ENCODE measurements around the gene KCNMA1. TPM values are rescaled to one million over a fixed set of nuclear protein-coding genes. Genes with fewer than 3 reads are reported as not detected.

The KCNMA1 gene
- total RNA-seq, 2 donors from 2014 or later = 23.2 to 44.5 TPM

DNA sequence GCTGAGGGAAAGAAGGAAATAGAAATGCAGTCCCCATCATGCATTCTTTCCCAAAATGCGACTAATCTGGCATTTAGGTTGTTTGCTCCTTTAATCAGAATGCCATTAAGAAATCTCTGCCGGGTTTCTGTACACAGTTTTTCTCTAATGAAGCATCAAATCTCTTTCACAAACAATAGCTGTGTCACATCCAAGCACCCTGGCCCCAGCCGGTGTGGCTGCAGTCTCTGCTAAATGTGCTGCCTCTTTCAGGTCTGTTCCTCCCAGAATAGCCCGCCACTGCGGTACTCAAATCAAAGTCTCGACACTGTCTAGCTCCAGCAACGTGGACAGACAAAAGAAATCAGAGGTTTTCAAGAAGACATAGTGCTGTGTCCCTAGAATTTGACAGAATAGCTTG lies 343.8 kb downstream of the KCNMA1 start:
- no peaks in the 10 kb centered on the region for H3K9me3 ChIP-seq
- DNase-seq = no peak
- no peak overlapping the region for H3K4me3 ChIP-seq
- no peaks in the 10 kb centered on the region for H3K36me3 ChIP-seq
- H3K9ac ChIP-seq (ENCODE audit: low read depth in 2 of 2, low read length in 2 of 2) = no peak overlapping the region
- H3K4me1 ChIP-seq = no peaks in the 10 kb centered on the region
- no peak overlapping the region for H3K27ac ChIP-seq
- no peaks in the 10 kb centered on the region for H3K27me3 ChIP-seq
- intact Hi-C loops (cut with DNase I) = no loop called here
- TF ChIP-seq, protein P1, sequence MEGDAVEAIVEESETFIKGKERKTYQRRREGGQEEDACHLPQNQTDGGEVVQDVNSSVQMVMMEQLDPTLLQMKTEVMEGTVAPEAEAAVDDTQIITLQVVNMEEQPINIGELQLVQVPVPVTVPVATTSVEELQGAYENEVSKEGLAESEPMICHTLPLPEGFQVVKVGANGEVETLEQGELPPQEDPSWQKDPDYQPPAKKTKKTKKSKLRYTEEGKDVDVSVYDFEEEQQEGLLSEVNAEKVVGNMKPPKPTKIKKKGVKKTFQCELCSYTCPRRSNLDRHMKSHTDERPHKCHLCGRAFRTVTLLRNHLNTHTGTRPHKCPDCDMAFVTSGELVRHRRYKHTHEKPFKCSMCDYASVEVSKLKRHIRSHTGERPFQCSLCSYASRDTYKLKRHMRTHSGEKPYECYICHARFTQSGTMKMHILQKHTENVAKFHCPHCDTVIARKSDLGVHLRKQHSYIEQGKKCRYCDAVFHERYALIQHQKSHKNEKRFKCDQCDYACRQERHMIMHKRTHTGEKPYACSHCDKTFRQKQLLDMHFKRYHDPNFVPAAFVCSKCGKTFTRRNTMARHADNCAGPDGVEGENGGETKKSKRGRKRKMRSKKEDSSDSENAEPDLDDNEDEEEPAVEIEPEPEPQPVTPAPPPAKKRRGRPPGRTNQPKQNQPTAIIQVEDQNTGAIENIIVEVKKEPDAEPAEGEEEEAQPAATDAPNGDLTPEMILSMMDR (IDR thresholded peaks at IDR 0.05) = no peak

DNA sequence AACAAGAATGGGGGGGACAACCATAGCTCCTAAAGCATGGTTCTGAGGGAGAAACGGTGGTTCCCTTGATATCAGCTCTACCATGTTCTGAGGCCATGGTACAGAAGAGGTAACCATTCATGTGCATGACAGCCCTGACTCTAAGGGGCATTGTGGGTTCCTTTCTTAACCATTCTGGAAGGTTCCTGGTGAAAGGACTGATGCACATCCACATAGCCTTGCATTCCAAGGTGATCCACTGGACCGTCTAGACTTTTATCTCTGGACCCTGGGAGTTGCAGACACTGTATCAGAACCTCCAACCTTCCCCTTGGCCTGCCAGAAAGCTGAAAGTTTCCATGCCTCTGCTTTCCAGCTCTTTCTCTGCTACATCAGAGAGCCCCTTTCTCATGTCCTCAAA lies 344.3 kb downstream of the KCNMA1 start:
- H3K27ac ChIP-seq = no peak overlapping the region

DNA sequence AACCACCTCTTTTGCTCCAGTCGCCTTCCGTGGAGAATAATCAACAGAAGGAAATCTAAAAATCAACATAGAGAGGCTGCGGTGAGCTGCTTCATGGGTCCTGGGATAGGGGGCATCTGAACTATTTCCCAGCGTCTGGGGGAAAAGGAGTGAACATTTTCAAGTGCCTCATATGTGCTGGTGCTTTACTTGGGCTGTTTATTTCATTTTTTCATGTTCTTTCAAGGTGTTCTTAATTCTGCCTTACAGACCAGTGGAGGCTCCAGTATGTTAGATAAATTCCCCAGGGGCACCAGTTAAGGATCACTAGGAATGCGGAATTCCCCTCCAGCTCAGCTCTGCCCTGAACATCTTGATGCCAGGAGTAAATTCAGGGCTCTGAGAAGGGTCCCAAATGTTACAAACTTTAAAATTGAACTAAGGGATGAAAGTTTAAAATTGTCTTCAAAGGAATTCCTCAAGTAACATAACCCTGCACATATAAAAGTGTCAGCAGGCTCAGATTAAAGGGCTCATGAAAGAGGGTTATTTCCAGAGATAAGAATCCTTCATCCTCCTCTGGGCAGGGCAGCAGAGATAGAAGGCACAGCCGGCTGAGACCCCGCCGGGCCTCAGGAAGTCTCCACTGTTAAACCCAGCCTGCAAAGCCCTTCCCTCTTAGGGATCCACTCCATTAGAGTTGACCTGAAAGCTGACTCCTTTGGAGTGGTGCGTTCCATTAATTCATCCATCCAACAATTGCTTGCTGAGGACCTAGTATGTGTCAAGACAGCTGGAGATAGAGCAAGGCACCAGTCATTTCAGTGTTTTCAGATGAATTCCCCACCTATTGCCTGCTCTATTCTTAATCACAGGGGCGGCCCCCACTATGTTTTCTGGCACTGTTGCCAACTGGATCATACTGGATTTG lies 345.8 kb downstream of the KCNMA1 start:
- no peak overlapping the region for H3K9ac ChIP-seq (ENCODE audit: low read depth in 2 of 2, low read length in 2 of 2)

More for the DNA sequence above, 344.3 kb downstream of the KCNMA1 start:
- H3K4me1 ChIP-seq = no peaks in the 10 kb centered on the region
- H3K27me3 ChIP-seq = no peaks in the 10 kb centered on the region
- no peak overlapping the region for H3K4me3 ChIP-seq
- no peak overlapping the region for H3K9ac ChIP-seq (ENCODE audit: low read depth in 2 of 2, low read length in 2 of 2)
- intact Hi-C loops (cut with DNase I) = no loop called here
- DNase-seq = no peak
- H3K36me3 ChIP-seq = no peaks in the 10 kb centered on the region
- TF ChIP-seq, protein P1 (IDR thresholded peaks at IDR 0.05) = no peak
- no peaks in the 10 kb centered on the region for H3K9me3 ChIP-seq

DNA sequence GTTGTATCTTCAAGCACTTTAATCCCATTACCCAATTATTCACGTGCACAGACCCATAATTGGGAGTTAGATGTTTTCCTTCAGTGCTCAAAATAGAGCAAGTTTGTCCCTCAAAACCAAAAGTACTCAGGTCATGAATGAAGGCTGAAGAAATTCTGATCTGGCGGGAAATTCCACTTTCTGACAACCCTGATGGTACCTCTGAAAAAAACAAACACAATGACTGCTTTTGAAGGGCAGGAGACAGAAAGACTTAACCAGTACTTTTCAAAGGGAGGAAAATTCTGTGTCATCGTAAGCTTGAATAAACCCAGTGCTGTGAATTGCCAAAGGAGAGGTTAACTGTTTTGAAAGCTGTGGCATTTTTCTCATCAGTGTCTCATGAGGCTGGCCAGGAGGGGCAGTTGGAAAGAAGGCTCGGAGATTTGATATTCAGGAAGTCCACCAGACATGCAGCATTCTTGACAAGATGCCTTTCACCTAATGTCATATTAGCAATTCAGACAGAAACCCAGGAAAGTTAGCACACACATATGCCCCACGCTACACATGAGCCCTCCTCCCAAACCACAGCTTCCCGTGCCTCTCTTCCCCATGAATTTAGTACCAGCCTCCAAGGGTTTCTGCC lies 347.0 kb downstream of the KCNMA1 start:
- DNase-seq = no peak
- intact Hi-C loops (cut with DNase I) = no loop called here
- H3K27me3 ChIP-seq = no peaks in the 10 kb centered on the region
- no peak overlapping the region for H3K4me3 ChIP-seq
- no peaks in the 10 kb centered on the region for H3K36me3 ChIP-seq
- no peak overlapping the region for H3K9ac ChIP-seq (ENCODE audit: low read depth in 2 of 2, low read length in 2 of 2)
- no peaks in the 10 kb centered on the region for H3K4me1 ChIP-seq
- TF ChIP-seq, protein P1 (IDR thresholded peaks at IDR 0.05) = no peak
- H3K27ac ChIP-seq = no peak overlapping the region
- no peaks in the 10 kb centered on the region for H3K9me3 ChIP-seq

More for the DNA sequence above, 345.8 kb downstream of the KCNMA1 start:
- intact Hi-C loops (cut with DNase I) = no loop called here
- no peaks in the 10 kb centered on the region for H3K9me3 ChIP-seq
- no peak overlapping the region for H3K27ac ChIP-seq
- no peaks in the 10 kb centered on the region for H3K36me3 ChIP-seq
- H3K4me3 ChIP-seq = no peak overlapping the region
- TF ChIP-seq, protein P1 (IDR thresholded peaks at IDR 0.05) = no peak
- no peaks in the 10 kb centered on the region for H3K4me1 ChIP-seq
- no peaks in the 10 kb centered on the region for H3K27me3 ChIP-seq
- no peak for DNase-seq

DNA sequence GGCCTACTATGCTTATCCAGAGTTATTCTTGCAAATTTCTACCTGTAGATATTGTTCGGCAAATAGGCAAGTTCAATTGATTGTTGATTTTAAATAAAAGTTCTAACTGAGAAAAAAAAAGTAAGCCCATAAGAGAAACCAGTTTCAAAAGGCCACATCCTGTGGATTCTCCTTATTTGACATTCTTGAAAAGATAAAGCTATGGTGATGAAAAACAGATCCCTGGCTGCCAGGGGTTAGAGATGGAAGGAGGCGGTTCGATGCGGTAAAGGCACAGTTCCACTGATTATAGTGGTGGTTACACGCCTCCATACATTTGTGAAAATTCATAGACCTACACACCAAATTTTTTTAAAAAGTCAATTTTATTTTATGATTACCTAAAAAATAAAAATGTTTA lies 347.8 kb downstream of the KCNMA1 start:
- no peaks in the 10 kb centered on the region for H3K36me3 ChIP-seq
- H3K9ac ChIP-seq (ENCODE audit: low read depth in 2 of 2, low read length in 2 of 2) = no peak overlapping the region
- H3K4me1 ChIP-seq = no peaks in the 10 kb centered on the region
- H3K27me3 ChIP-seq = no peaks in the 10 kb centered on the region
- H3K4me3 ChIP-seq = no peak overlapping the region
- intact Hi-C loops (cut with DNase I) = no loop called here
- TF ChIP-seq, protein P1 (IDR thresholded peaks at IDR 0.05) = no peak
- DNase-seq = no peak
- H3K27ac ChIP-seq = no peak overlapping the region
- H3K9me3 ChIP-seq = no peaks in the 10 kb centered on the region
